Measurements from ENCODE around the gene KMT2E.

GRCh38 chr7:104978460-104978859 lies 35.5 kb upstream of the KMT2E start:
- TF ChIP-seq, protein P1, sequence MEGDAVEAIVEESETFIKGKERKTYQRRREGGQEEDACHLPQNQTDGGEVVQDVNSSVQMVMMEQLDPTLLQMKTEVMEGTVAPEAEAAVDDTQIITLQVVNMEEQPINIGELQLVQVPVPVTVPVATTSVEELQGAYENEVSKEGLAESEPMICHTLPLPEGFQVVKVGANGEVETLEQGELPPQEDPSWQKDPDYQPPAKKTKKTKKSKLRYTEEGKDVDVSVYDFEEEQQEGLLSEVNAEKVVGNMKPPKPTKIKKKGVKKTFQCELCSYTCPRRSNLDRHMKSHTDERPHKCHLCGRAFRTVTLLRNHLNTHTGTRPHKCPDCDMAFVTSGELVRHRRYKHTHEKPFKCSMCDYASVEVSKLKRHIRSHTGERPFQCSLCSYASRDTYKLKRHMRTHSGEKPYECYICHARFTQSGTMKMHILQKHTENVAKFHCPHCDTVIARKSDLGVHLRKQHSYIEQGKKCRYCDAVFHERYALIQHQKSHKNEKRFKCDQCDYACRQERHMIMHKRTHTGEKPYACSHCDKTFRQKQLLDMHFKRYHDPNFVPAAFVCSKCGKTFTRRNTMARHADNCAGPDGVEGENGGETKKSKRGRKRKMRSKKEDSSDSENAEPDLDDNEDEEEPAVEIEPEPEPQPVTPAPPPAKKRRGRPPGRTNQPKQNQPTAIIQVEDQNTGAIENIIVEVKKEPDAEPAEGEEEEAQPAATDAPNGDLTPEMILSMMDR (IDR thresholded peaks at IDR 0.05; ENCODE audit: low read depth, low read length), result no peak
- no peak for TF ChIP-seq MAX (IDR thresholded peaks at IDR 0.05; ENCODE audit: low read depth, low read length)
- no peak for TF ChIP-seq POLR2A (IDR thresholded peaks at IDR 0.05; ENCODE audit: extremely low read depth, insufficient read length)
- TF ChIP-seq MYC (IDR thresholded peaks at IDR 0.05; ENCODE audit: low read depth, low read length), result no peak

Measured in NB4 (cell line).